ENCODE measurements around the gene NUDT3. TPM values are rescaled to one million over a fixed set of nuclear protein-coding genes. Genes with fewer than 3 reads are reported as not detected.
A peak's percentile ranks its signal among the peaks of the same experiment; 100 is the strongest.
"Not testable (repeated sequence)": the region's sequence is repeated elsewhere in the genome, so short reads cannot be mapped to it uniquely, and the experiment has no call there.

Gene NUDT3
- total RNA-seq, 1 experiment from 2014 or later: 25.2 TPM

DNA sequence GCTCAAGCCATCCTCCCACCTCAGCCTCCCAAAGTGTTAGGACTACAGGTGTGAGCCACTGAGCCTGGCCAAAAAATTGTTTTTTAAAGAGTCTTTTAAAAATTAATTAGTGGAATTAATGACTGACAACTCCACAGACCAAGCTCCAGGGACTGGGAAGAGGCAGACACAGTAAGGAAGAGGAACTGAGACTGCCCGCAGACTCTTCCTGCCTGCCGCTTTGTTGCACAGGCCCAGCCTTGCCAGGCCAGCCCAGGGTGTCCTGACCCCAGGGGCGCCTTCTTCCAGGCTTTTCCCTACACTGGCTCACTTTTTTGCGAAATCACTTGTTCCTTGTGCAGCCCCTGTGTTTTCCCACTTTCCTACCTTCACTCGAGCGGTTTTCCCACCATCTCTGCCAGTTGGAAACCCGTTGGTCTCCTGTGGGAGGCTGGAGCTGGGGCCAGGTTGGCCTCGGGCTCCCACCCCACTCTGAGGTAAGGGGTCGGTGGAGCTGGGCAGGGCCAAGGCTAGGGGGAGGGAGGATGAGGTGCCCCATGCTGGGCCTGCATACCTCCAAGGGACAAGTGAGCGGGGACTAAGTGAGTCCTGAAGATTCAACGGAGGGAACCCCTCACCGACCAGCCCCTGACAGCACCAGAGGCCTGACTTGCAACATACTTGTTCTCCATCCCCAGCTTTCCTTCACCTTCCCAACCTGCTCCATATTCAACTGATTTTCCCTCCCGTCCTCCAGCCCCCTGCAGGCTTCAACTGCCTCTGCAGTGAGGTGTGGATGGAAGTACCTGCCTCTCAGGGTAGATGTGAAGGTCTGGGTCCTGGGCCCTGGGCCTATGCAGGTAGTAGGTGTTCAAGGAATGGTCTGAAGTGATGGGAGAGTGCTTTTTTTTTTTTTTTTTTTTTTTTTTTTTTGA lies 120.2 kb downstream of the NUDT3 start:
- H3K79me2 ChIP-seq (ENCODE audit: insufficient read depth, low read length): no peaks in the 10 kb centered on the region
- no peak overlapping the region for H3K4me2 ChIP-seq (ENCODE audit: low read length)
- no peaks in the 10 kb centered on the region for H4K20me1 ChIP-seq (ENCODE audit: insufficient read depth)
- no peaks in the 10 kb centered on the region for H3K9me3 ChIP-seq (ENCODE audit: control insufficient read depth in 1 of 2, insufficient read depth in 1 of 2, low read depth in 1 of 2, low read length in 2 of 2)
- no peak for TF ChIP-seq CEBPB (IDR thresholded peaks at IDR 0.05; ENCODE audit: low read depth)
- TF ChIP-seq, protein P1, sequence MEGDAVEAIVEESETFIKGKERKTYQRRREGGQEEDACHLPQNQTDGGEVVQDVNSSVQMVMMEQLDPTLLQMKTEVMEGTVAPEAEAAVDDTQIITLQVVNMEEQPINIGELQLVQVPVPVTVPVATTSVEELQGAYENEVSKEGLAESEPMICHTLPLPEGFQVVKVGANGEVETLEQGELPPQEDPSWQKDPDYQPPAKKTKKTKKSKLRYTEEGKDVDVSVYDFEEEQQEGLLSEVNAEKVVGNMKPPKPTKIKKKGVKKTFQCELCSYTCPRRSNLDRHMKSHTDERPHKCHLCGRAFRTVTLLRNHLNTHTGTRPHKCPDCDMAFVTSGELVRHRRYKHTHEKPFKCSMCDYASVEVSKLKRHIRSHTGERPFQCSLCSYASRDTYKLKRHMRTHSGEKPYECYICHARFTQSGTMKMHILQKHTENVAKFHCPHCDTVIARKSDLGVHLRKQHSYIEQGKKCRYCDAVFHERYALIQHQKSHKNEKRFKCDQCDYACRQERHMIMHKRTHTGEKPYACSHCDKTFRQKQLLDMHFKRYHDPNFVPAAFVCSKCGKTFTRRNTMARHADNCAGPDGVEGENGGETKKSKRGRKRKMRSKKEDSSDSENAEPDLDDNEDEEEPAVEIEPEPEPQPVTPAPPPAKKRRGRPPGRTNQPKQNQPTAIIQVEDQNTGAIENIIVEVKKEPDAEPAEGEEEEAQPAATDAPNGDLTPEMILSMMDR (IDR thresholded peaks at IDR 0.05 in 2 of 3, conservative IDR thresholded peaks at IDR 0.05 in 1 of 3; ENCODE audit: borderline replicate concordance in 1 of 3, insufficient read depth in 1 of 3, low read depth in 2 of 3, low read length in 2 of 3): peak in 1 of 3 experiments; percentile 23; a peak in 1 of 6 replicates
- no peaks in the 10 kb centered on the region for H3K36me3 ChIP-seq (ENCODE audit: control insufficient read depth in 1 of 2, insufficient read depth in 2 of 2, low read length in 2 of 2)
- no peak overlapping the region for H2AFZ ChIP-seq (ENCODE audit: low read depth, low read length, poor library complexity, severe bottlenecking)
- no peak overlapping the region for H3K27ac ChIP-seq (ENCODE audit: low read depth, low read length)
- H3K27me3 ChIP-seq (ENCODE audit: insufficient read depth, low read length): no peaks in the 10 kb centered on the region
- no peak overlapping the region for H3K9ac ChIP-seq (ENCODE audit: low read length)
- ChIA-PET RAD21 (ENCODE audit: low non-redundant PET in 1 of 2, low total read pairs in 2 of 2, uncharacterized antibody in 2 of 2, unreplicated experiment in 2 of 2) (no interaction called here), POLR2A (no interaction called here), CTCF (no interaction called here)
- BruUV-seq (replicated peaks): no TSS peak
- no peak overlapping the region for H3K4me3 ChIP-seq (replicated peaks in 1 of 2; ENCODE audit: low read depth in 1 of 2, low read length in 2 of 2)
- H3K9me2 ChIP-seq (ENCODE audit: insufficient read depth): no peaks in the 10 kb centered on the region
- DNase-seq (ENCODE audit: low read depth, low spot score) (no peak), ATAC-seq (peak; percentile 70)
- intact Hi-C loops (cut with micrococcal nuclease): no loop called here
- no peaks in the 10 kb centered on the region for H3K4me1 ChIP-seq (ENCODE audit: control insufficient read depth in 1 of 2, insufficient read depth in 2 of 2, low read length in 2 of 2)

DNA sequence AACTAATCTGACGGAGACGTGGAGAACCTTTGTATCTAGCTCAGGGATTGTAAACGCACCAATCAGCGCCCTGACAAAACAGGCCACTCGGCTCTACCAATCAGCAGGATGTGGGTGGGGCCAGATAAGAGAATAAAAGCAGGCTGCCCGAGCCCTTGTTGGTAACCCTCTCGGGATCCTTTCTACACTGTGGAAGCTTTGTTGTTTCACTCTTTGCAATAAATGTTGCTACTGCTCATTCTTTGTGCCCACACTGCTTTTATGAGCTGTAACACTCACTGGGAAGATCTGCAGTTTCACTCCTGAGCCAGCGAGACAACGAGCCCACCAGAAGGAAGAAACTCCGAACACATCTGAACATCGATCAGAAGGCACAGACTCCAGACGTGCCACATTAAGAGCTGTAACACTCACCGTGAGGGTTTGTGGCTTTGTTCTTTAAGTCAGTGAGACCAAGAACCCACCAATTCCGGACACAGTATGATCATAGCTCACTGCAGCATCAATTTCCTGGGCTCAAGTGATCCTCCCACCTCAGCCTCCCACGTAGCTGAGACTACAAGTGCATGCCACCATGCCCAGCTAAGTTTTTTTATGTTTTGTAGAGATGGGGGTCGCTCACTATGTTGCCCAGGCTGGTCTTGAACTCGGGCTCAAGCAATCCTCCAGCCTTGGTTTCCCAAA lies 122.7 kb downstream of the NUDT3 start:
- POLR2A ChIA-PET; ATAC-seq; H3K36me3 ChIP-seq (ENCODE audit: control insufficient read depth in 1 of 2, insufficient read depth in 2 of 2, low read length in 2 of 2); H4K20me1 ChIP-seq (ENCODE audit: insufficient read depth); intact Hi-C loops (cut with micrococcal nuclease); H3K9me3 ChIP-seq (ENCODE audit: control insufficient read depth in 1 of 2, insufficient read depth in 1 of 2, low read depth in 1 of 2, low read length in 2 of 2); H2AFZ ChIP-seq (ENCODE audit: low read depth, low read length, poor library complexity, severe bottlenecking); H3K9ac ChIP-seq (ENCODE audit: low read length); BruUV-seq (replicated peaks); H3K4me2 ChIP-seq (ENCODE audit: low read length); H3K79me2 ChIP-seq (ENCODE audit: insufficient read depth, low read length); H3K27me3 ChIP-seq (ENCODE audit: insufficient read depth, low read length); H3K4me3 ChIP-seq (replicated peaks in 1 of 2; ENCODE audit: low read depth in 1 of 2, low read length in 2 of 2); CTCF ChIA-PET; H3K9me2 ChIP-seq (ENCODE audit: insufficient read depth); H3K4me1 ChIP-seq (ENCODE audit: control insufficient read depth in 1 of 2, insufficient read depth in 2 of 2, low read length in 2 of 2); RAD21 ChIA-PET (ENCODE audit: low non-redundant PET in 1 of 2, low total read pairs in 2 of 2, uncharacterized antibody in 2 of 2, unreplicated experiment in 2 of 2); H3K27ac ChIP-seq (ENCODE audit: low read depth, low read length); DNase-seq (ENCODE audit: low read depth, low spot score): not testable (repeated sequence)

DNA sequence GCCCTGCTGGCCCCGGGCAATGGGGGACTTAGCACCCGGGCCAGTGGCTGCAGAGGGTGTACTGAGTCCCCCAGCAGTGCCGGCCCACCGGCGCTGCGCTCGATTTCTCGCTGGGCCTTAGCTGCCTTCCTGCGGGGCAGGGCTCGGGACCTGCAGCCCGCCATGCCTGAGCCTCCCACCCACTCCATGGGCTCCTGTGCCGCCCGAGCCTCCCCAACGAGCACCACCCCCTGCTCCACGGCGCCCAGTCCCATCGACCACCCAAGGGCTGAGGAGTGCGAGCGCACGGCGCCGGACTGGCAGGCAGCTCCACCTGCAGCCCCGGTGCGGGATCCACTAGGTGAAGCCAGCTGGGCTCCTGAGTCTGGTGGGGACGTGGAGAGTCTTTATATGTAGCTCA lies 123.3 kb downstream of the NUDT3 start:
- CTCF ChIA-PET; DNase-seq (ENCODE audit: low read depth, low spot score); H3K27me3 ChIP-seq (ENCODE audit: insufficient read depth, low read length); H3K36me3 ChIP-seq (ENCODE audit: control insufficient read depth in 1 of 2, insufficient read depth in 2 of 2, low read length in 2 of 2); intact Hi-C loops (cut with micrococcal nuclease); BruUV-seq (replicated peaks); H3K4me1 ChIP-seq (ENCODE audit: control insufficient read depth in 1 of 2, insufficient read depth in 2 of 2, low read length in 2 of 2); H3K9me2 ChIP-seq (ENCODE audit: insufficient read depth); H2AFZ ChIP-seq (ENCODE audit: low read depth, low read length, poor library complexity, severe bottlenecking); H3K4me2 ChIP-seq (ENCODE audit: low read length); H3K9me3 ChIP-seq (ENCODE audit: control insufficient read depth in 1 of 2, insufficient read depth in 1 of 2, low read depth in 1 of 2, low read length in 2 of 2); RAD21 ChIA-PET (ENCODE audit: low non-redundant PET in 1 of 2, low total read pairs in 2 of 2, uncharacterized antibody in 2 of 2, unreplicated experiment in 2 of 2); H3K9ac ChIP-seq (ENCODE audit: low read length); H3K79me2 ChIP-seq (ENCODE audit: insufficient read depth, low read length); H3K4me3 ChIP-seq (replicated peaks in 1 of 2; ENCODE audit: low read depth in 1 of 2, low read length in 2 of 2); H4K20me1 ChIP-seq (ENCODE audit: insufficient read depth); POLR2A ChIA-PET; H3K27ac ChIP-seq (ENCODE audit: low read depth, low read length); ATAC-seq: not testable (repeated sequence)

Data from HCT116 (cell line).